ENCODE results near the gene FUT9.
"Not testable (repeated sequence)": the region's sequence is repeated elsewhere in the genome, so short reads cannot be mapped to it uniquely, and the experiment has no call there.

The FUT9 gene

DNA sequence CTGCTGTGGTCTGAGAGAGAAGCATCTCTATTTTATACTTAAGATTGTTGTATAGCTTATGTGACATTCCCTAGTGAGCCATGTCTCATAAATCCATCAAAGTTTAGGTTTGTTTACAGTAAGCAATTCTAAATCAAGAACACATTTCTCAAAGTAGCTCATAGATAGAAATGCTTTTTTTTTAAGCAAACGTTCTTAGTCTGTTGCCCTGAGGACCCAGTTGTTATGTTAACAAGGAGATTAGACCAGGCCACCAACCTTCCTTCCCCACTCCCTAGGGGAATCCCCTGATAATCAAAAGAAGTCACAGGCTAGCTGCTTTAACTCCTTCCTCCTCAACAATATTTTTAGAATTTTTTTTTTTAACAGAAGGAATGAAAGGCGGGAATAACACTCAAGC, 169.0 kb downstream of the FUT9 start:
- no peak for DNase-seq

- DNase-seq: no peak
These were observed 170.3 kb downstream of the FUT9 start for GRCh38 chr6:96186094-96186493.

GRCh38 chr6:96186516-96187195, 170.9 kb downstream of the FUT9 start:
- no peak for DNase-seq

- no peak for DNase-seq
These were observed 178.9 kb downstream of the FUT9 start for GRCh38 chr6:96194675-96195074.

DNA sequence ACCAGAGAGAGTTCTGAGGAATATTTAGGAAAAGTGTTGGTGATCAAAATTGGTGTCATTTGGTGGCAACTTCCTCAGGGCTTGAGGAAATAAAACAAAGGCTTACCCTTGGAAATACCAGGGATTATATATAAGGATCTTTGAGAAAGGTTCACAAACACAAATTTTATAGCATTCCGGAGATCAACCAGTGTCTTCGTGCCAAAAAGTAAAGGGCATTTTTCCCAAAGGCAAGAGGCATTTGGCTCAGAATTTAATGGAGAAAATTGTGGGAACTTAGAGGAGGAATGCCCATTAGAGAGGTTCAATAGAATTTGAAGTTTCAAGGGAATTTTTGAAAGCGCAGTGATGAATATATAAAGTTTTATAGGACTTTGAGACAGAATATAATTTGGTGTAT, 179.5 kb downstream of the FUT9 start:
- no peak for DNase-seq

- DNase-seq: no peak
These were observed 180.9 kb downstream of the FUT9 start for GRCh38 chr6:96196633-96197032.

DNA sequence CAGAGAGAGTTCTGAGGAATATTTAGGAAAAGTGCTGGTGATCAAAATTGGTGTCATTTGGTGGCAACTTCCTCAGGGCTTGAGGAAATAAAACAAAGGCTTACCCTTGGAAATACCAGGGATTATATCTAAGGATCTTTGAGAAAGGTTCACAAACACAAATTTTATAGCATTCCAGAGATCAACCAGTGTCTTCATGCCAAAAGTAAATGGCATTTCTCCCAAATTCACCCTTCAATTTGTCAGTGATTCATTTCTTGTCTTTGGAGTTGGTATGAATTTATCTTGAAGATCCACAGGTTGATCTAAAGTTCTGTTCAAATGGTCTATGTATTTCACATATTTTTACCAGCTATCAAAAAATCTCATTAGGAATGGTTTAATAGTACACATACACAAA, 181.5 kb downstream of the FUT9 start:
- DNase-seq: no peak

GRCh38 chr6:96202571-96202970, 186.8 kb downstream of the FUT9 start:
- DNase-seq: no peak

- no peak for DNase-seq
These were observed 195.6 kb downstream of the FUT9 start for GRCh38 chr6:96211341-96211740.

DNA sequence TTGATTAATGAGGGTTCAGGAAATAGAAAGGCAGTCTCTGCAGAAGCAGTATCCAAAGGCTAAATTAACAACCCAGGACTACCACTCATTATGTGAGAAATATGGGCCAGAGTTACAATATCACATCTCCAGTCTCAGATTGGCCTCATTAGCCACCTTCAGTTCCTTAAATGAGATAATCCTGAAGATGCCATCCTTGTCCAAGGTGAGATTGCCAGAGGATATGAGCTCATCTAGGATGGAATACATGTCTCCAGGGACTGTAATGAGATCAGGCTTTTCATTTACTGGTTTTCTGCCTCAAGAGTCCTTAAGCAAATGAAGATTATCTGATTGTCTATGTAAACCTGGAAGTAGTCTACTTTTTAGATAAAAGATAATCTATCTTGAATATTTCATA, 196.3 kb downstream of the FUT9 start:
- DNase-seq: no peak

- DNase-seq: peak in 2 of 56 donors; percentile 1 to 4
These were observed 198.0 kb downstream of the FUT9 start for GRCh38 chr6:96213784-96214183.

- no peak for DNase-seq
These were observed 207.9 kb downstream of the FUT9 start for GRCh38 chr6:96223695-96224094.

DNA sequence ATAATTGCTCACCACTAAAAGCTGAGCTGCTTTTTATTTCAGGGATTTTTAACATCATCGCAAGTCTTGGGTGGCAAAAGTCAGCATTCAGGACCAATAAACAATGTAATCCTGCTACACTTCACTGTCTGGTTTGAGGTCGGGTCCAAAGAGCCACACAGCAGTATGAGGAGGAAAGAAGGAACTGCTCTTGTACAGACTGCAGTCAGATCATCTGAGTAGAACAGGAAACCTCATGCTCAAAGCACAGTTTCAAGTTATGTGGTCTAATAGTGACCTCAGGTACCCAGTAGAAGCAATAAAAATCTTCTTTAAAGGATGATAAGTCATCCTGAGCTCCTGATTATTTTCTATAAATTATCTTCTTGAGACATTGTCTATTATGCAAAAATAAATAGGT, 211.4 kb downstream of the FUT9 start:
- no peak for DNase-seq

DNA sequence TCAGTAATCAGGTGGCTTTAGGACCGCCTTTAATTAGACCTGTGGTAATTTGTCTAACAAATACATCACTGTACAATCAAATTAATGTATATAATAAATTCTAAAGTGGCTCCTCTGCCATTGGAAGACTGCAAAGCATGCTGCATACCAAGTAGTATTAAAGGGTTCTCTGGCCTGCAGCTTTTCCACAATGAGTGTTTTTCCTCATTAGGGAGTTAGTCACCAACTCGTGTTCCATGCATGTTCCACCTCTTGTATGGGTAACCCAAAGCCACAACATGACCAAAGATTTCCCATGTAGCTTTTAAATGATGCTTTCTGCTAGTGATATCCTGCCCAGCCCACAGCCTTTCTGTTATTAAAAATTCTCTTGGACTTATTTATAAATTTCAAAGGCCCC, 218.7 kb downstream of the FUT9 start:
- no peak for DNase-seq

DNA sequence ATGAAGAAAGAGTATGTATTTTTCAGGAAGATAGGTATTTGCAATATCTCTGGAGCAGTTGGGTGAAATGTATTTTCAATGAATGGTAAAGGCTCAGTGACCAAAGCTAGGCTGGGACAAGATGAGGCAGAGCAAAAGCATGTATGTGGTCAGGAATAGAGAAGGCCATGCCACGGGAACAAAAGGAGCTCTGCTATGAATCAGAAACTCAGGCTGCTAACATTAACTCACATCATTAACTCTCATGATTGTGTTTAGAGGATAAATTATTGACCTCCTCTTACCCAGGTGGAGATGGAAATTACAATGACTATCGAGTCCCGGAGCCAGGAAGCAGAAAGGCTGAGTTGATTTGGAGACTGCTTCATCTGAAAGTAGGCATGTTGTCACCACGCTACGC, 220.2 kb downstream of the FUT9 start:
- no peak for DNase-seq

DNA sequence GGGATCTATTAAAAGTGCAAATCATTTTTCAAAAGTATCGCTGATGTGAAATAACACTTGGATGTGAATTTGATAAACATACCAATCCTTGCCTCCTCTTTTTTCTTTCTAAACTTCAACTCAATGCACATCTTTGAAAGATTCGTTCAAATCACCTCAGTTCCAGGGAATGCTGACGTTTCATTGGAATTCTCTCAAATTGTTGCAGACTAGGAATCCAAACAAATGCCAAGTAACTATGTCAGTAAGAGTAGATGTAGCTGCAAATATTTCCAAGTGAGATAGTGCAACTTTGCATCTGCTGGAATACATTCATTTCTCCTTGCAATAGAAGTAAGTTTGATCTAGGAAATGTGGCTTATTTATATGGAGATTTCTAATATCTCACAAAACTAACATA, 220.7 kb downstream of the FUT9 start:
- DNase-seq: no peak

- no peak for DNase-seq
These were observed 222.0 kb downstream of the FUT9 start for GRCh38 chr6:96237638-96238347.

- no peak for DNase-seq
These were observed 230.8 kb downstream of the FUT9 start for GRCh38 chr6:96246563-96246962.

DNA sequence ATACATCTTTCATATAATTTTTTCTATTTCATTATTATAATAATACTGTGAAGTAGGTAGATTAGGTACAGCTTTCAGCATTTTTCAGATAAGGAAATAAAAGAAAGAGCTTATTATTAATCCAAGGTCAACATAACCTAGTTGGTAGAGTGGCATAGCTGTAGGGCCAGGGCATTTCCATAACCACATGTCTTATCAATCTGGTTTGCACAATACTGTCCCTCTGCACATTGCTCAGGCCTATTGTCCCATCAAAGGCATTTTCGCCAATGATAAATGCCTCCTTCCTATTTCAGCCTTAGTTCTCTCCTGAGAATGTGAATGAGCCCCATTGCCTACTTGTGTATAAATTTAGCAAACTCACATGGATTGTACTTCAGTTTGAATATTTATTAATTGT, 234.0 kb downstream of the FUT9 start:
- no peak for DNase-seq

DNA sequence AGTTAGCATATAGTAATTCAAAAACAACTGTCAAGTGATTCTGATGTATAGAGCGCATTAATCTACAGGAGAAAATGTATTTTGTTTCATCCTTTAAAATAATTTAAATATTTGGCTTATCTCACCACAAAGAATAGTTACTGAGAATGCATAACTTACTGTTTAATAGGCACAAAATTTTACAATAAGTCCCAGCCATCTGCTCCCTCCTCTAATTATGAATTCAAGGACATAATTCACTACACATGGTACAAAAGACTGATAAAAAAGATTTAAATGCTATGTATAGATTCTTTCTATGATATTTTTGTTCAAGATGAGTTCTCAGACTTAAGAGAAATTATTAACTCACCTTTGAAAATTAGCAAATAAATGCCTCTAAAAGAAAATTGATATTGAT, 242.0 kb downstream of the FUT9 start:
- no peak for DNase-seq

DNA sequence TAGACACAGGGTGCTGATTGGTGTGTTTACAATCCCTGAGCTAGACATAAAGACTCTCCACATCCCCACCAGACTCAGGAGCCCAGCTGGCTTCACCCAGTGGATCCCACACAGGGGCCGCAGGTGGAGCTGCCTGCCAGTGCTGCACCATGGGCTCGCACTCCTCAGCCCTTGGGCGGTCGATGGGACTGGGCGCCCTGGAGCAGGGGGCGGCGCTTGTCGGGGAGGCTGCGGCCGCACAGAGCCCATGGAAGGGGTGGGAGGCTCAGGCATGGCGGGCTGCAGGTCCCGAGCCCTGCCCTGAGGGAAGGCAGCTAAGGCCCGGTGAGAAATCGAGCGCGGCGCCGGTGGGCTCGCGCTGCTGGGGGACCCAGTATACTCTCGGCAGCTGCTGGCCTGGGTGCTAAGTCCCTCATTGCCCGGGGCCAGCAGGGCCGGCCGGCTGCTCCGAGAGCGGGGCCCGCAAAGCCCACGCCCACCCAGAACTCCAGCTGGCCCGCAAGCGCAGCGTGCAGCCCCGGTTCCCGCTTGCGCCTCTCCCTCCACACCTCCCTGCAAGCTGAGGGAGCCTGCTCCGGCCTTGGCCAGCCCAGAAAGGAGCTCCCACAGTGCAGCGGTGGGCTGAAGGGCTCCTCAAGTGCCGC, 245.1 kb downstream of the FUT9 start:
- not testable (repeated sequence) for DNase-seq
